HG03520 (cell line): ENCODE data around the gene MRPL9.

ENCODE experiments used
- ATAC-seq: cut with Tn5 transposase; IDR thresholded peaks from one replicate; pipeline ENCODE4 v1.9.1; 2021; ENCODE audit warnings: mild to moderate bottlenecking, moderate library complexity; ENCODE audit not compliant: unreplicated experiment

Gene MRPL9

GRCh38 chr1:151713874-151714273 lies 49.4 kb downstream of the MRPL9 start:
- ATAC-seq = no peak

DNA sequence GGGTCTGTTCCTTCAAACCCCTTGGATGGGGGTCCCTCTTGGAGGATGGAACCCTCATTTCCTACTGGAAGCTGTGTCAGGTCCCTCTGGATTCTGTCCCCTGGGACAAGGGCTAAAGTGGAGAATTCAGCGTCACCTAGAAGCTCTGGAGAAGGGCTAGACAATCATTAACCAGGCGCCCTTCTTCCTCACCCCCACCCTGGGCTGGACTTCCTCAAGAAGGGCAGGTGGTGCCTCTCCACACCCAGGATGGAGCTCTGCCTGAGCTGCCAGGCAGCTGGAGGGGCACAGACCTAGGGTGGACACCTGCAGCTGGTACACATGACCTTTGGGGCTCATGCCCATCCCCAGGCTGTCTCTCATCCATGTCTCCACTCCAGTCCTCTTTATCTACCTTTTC lies 50.3 kb downstream of the MRPL9 start:
- no peak for ATAC-seq

DNA sequence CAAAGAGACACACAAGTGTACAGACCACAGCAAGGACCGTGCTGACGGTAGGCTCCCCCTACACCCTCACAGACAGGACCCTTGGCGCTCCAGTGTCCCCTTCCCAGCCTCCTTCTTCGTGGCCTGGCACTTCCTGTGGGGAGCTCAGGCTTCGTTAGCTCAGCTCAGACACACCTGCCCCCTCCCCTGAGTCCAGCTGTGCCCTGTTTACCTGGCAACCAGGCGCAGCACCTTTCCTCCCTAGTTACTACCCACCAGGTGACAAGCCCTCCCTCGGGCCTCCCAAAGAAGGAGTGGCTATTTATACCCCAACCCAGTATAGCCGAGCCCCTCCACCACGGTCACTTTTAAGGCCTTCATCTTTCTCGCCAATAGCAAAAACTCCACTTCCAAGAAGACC lies 51.3 kb downstream of the MRPL9 start:
- ATAC-seq = no peak

DNA sequence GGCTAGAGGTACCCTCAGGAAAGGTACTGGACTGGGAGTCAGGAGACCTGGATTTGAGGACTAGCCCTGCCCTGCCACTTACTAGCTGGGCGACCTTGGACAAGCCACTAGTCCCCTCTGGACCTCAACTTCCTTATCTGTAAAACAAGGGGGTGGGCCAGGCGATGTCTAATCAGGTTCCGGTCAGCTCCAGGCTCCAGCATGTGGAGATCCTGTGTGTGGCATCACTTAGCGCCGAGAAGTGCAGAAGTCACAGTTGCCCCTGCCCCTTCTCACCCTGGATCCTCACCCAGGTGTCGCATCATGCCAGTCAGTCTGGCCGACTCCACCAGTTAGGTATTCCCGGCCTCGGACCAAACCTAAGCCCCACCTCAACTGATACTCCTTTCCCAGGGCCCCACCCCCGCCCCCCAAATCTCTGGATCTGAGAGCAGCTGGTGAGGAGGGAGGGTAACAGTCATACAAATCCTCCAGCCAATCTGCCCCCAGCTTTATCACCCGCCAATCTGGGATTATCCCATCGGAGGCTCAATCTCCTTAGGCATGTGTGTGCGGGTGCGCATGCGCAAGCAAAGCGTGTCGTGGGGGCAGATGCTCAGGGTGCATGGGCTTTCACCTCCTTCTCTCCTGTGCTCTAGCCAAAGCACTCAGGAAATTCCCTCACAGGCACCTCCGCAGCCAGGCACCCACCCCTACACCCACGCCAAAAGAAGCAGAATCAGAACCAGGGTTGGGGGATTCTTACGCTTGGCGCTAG lies 52.1 kb downstream of the MRPL9 start:
- no peak for ATAC-seq

- ATAC-seq = no peak
Measured at GRCh38 chr1:151710187-151710840, 53.0 kb downstream of the MRPL9 start.
